CD4-positive, CD25-positive, alpha-beta regulatory T cell (primary cell): ENCODE results near the gene EID3. TPM values are rescaled to one million over a fixed set of nuclear protein-coding genes. Genes with fewer than 3 reads are reported as not detected.
"Not testable (repeated sequence)": the region's sequence is repeated elsewhere in the genome, so short reads cannot be mapped to it uniquely, and the experiment has no call there.

Experiments
- ATAC-seq, 2 donors: fragments of 150-1000 bp; cut with Tn5 transposase; one replicate each; pipeline ENCODE4 v1.10.0; 2021; ENCODE audit warnings: low read depth in 2 of 2, moderate number of reproducible peaks in 2 of 2, moderate library complexity in 1 of 2
- DNase-seq, 3 donors: peaks; one replicate each; pipeline versions ENCODE4 v3.0.0 to v3.0.0-alpha.2; 2012 to 2022; ENCODE audit warnings: mixed read lengths in 1 of 3
- H3K27ac ChIP-seq: one replicate; pipeline ENCODE4 v1.7.0; 2013; ENCODE audit warnings: mild to moderate bottlenecking, low read length; ENCODE audit not compliant: insufficient read depth, poor library complexity, severe bottlenecking
- H3K27me3 ChIP-seq: one replicate; pipeline ENCODE4 v1.7.0; 2013; ENCODE audit warnings: low read length; ENCODE audit not compliant: control insufficient read depth, insufficient read depth
- H3K36me3 ChIP-seq: one replicate; pipeline ENCODE4 v1.7.0; 2013; ENCODE audit warnings: mild to moderate bottlenecking, low read length, moderate library complexity; ENCODE audit not compliant: control insufficient read depth, insufficient read depth
- H3K4me1 ChIP-seq: 2 replicates; pipeline ENCODE4 v1.7.0; 2013; ENCODE audit warnings: mild to moderate bottlenecking, low read length; ENCODE audit not compliant: insufficient read depth, control insufficient read depth, poor library complexity, severe bottlenecking
- H3K4me3 ChIP-seq: one replicate; pipeline ENCODE4 v1.7.0; 2013; ENCODE audit warnings: low read depth, mild to moderate bottlenecking, low read length, moderate library complexity
- H3K9me3 ChIP-seq, 2 experiments: 1 replicate in 1 of 2; 2 replicates in 1 of 2; pipeline ENCODE4 v1.7.0; 2013; ENCODE audit warnings: low read length in 2 of 2, mild to moderate bottlenecking in 1 of 2, moderate library complexity in 1 of 2; ENCODE audit not compliant: control insufficient read depth in 2 of 2
- H3K27ac Mint-ChIP-seq, 3 donors: one replicate each; pipeline ENCODE4 v1.8.0; 2020 to 2022; ENCODE audit warnings: mild to moderate bottlenecking in 3 of 3, mixed read lengths in 3 of 3, moderate library complexity in 2 of 3
- H3K27me3 Mint-ChIP-seq: one replicate; pipeline ENCODE4 v1.8.0; 2022; ENCODE audit warnings: mild to moderate bottlenecking, mixed read lengths
- H3K36me3 Mint-ChIP-seq: one replicate; pipeline ENCODE4 v1.8.0; 2020; ENCODE audit warnings: mixed read lengths
- H3K4me1 Mint-ChIP-seq, 4 donors: one replicate each; pipeline ENCODE4 v1.8.0; 2020 to 2022; ENCODE audit warnings: mixed read lengths in 4 of 4, mild to moderate bottlenecking in 1 of 4
- H3K4me3 Mint-ChIP-seq, 4 donors: one replicate each; pipeline ENCODE4 v1.8.0; 2020 to 2022; ENCODE audit warnings: mild to moderate bottlenecking in 4 of 4, mixed read lengths in 4 of 4, moderate library complexity in 3 of 4
- H3K9me3 Mint-ChIP-seq, 7 donors: one replicate each; pipeline ENCODE4 v1.8.0; 2020 to 2022; ENCODE audit warnings: mixed read lengths in 7 of 7, mild to moderate bottlenecking in 3 of 7, moderate library complexity in 2 of 7
- polyA plus RNA-seq, 4 donors: library from polyadenylated mRNA; unstranded; fragments of 300-500 nt; fragmentation: Illumina TruSeq; gene quantifications; one replicate each; pipeline ENCODE4 v1.2.3, GENCODE V29; 2021
- total RNA-seq: library from RNA; stranded (reverse); gene quantifications from one replicate; pipeline ENCODE4 v1.2.3, GENCODE V29; 2022

EID3 gene
- total and polyA plus RNA-seq, 5 donors from 2014 or later = 10.8 to 15.6 (median 14.8) TPM

GRCh38 chr12:104291867-104292524 lies 11.5 kb upstream of the EID3 start:
- Histone ChIP-seq H3K4me1 (peaks cover 36% of the 10 kb centered on the region), H3K27ac (no peak overlapping the region), H3K36me3 (peaks cover 24% of the 10 kb centered on the region), H3K4me3 (no peak overlapping the region), H3K9me3 (no peaks in the 10 kb centered on the region), H3K27me3 (no peaks in the 10 kb centered on the region)
- no peaks in the 10 kb centered on the region for H3K27me3 Mint-ChIP-seq
- H3K4me1 Mint-ChIP-seq = peaks cover 6 to 55% (median 31%) of the 10 kb centered on the region in 4 donors
- peak overlapping the region in 2 of 4 donors; percentile 22 to 78 for H3K4me3 Mint-ChIP-seq
- ATAC-seq = no peak
- H3K36me3 Mint-ChIP-seq = peaks cover 31% of the 10 kb centered on the region
- no peaks in the 10 kb centered on the region for H3K9me3 Mint-ChIP-seq
- H3K27ac Mint-ChIP-seq = no peak overlapping the region
- DNase-seq = no peak

- H3K36me3 Mint-ChIP-seq = peaks cover 31% of the 10 kb centered on the region
- Histone ChIP-seq H3K4me1 (peaks cover 29% of the 10 kb centered on the region), H3K9me3 (no peaks in the 10 kb centered on the region), H3K27ac (no peak overlapping the region), H3K36me3 (peaks cover 24% of the 10 kb centered on the region), H3K27me3 (no peaks in the 10 kb centered on the region), H3K4me3 (no peak overlapping the region)
- H3K27me3 Mint-ChIP-seq = no peaks in the 10 kb centered on the region
- H3K4me3 Mint-ChIP-seq = no peak overlapping the region
- peak overlapping the region in 1 of 3 donors; percentile 63 for H3K27ac Mint-ChIP-seq
- H3K9me3 Mint-ChIP-seq = no peaks in the 10 kb centered on the region
- ATAC-seq = no peak
- DNase-seq = no peak
- H3K4me1 Mint-ChIP-seq = peaks cover 11 to 50% (median 27%) of the 10 kb centered on the region in 4 donors
Observed at GRCh38 chr12:104292872-104293794, 10.4 kb upstream of the EID3 start.

GRCh38 chr12:104294158-104294859 lies 9.2 kb upstream of the EID3 start:
- H3K4me3 Mint-ChIP-seq = peak overlapping the region in 1 of 4 donors; percentile 60
- Histone ChIP-seq H3K4me1 (peaks cover 17% of the 10 kb centered on the region), H3K36me3 (peaks cover 24% of the 10 kb centered on the region)
- not testable (repeated sequence) for H3K4me3 ChIP-seq, DNase-seq, H3K9me3 Mint-ChIP-seq, H3K27ac Mint-ChIP-seq, H3K27ac ChIP-seq, H3K27me3 Mint-ChIP-seq, H3K27me3 ChIP-seq, H3K9me3 ChIP-seq, ATAC-seq
- H3K4me1 Mint-ChIP-seq = peaks cover 11 to 42% (median 20%) of the 10 kb centered on the region in 4 donors
- peaks cover 31% of the 10 kb centered on the region for H3K36me3 Mint-ChIP-seq

GRCh38 chr12:104294927-104295668 lies 8.4 kb upstream of the EID3 start:
- no peaks in the 10 kb centered on the region for H3K27me3 Mint-ChIP-seq
- no peak overlapping the region for H3K4me3 ChIP-seq
- H3K9me3 ChIP-seq = no peaks in the 10 kb centered on the region
- H3K9me3 Mint-ChIP-seq = no peaks in the 10 kb centered on the region
- H3K4me3 Mint-ChIP-seq = no peak overlapping the region
- H3K4me1 Mint-ChIP-seq = peaks cover 14 to 39% (median 25%) of the 10 kb centered on the region in 4 donors
- ATAC-seq = no peak
- DNase-seq = no peak
- H3K4me1 ChIP-seq = peaks cover 10% of the 10 kb centered on the region
- peak overlapping the region in 1 of 3 donors; percentile 90 for H3K27ac Mint-ChIP-seq
- H3K36me3 Mint-ChIP-seq = peaks cover 34% of the 10 kb centered on the region
- H3K27me3 ChIP-seq = no peaks in the 10 kb centered on the region
- peaks cover 24% of the 10 kb centered on the region for H3K36me3 ChIP-seq
- no peak overlapping the region for H3K27ac ChIP-seq

GRCh38 chr12:104295954-104296353 lies 7.6 kb upstream of the EID3 start:
- no peak overlapping the region for H3K4me3 ChIP-seq
- no peak for ATAC-seq
- H3K36me3 Mint-ChIP-seq = peaks cover 37% of the 10 kb centered on the region

GRCh38 chr12:104296718-104297117 lies 6.8 kb upstream of the EID3 start:
- Histone ChIP-seq H3K4me1 (peaks cover 7% of the 10 kb centered on the region), H3K4me3 (no peak overlapping the region), H3K27ac (no peak overlapping the region), H3K9me3 (no peaks in the 10 kb centered on the region), H3K27me3 (no peaks in the 10 kb centered on the region), H3K36me3 (peaks cover 22% of the 10 kb centered on the region)
- H3K4me1 Mint-ChIP-seq = peaks cover 18 to 47% (median 32%) of the 10 kb centered on the region in 4 donors
- H3K36me3 Mint-ChIP-seq = peaks cover 36% of the 10 kb centered on the region
- ATAC-seq (no peak), DNase-seq (no peak)
- no peaks in the 10 kb centered on the region for H3K9me3 Mint-ChIP-seq
- H3K27me3 Mint-ChIP-seq = no peaks in the 10 kb centered on the region
- H3K27ac Mint-ChIP-seq = peak overlapping the region in 1 of 3 donors; percentile 13
- peak overlapping the region in 1 of 4 donors; percentile 44 for H3K4me3 Mint-ChIP-seq

More at GRCh38 chr12:104295954-104296353, 7.6 kb upstream of the EID3 start:
- Mint-ChIP-seq H3K27me3 (no peaks in the 10 kb centered on the region), H3K4me3 (peak overlapping the region in 1 of 4 donors; percentile 44), H3K9me3 (no peaks in the 10 kb centered on the region), H3K27ac (no peak overlapping the region), H3K4me1 (peaks cover 18 to 45% (median 29%) of the 10 kb centered on the region in 4 donors)
- Histone ChIP-seq H3K36me3 (peaks cover 24% of the 10 kb centered on the region), H3K27me3 (no peaks in the 10 kb centered on the region), H3K27ac (no peak overlapping the region), H3K9me3 (no peaks in the 10 kb centered on the region), H3K4me1 (peaks cover 7% of the 10 kb centered on the region)
- DNase-seq = no peak
